Nephron (organoid): Measurements from ENCODE around the gene EEF1E1.
"Not testable (repeated sequence)": the region's sequence is repeated elsewhere in the genome, so short reads cannot be mapped to it uniquely, and the experiment has no call there.

ENCODE experiments used
- H3K27ac Mint-ChIP-seq, 3 experiments: 2 replicates each; pipeline ENCODE4 v1.8.0; 2020; ENCODE audit warnings: mixed read lengths in 3 of 3, mild to moderate bottlenecking in 2 of 3, moderate library complexity in 1 of 3
- H3K27me3 Mint-ChIP-seq: 2 replicates; pipeline ENCODE4 v1.8.0; 2021; ENCODE audit warnings: low read depth, mild to moderate bottlenecking, moderate library complexity, mixed read lengths
- H3K36me3 Mint-ChIP-seq: 2 replicates; pipeline ENCODE4 v1.8.0; 2020; ENCODE audit warnings: low read depth, mixed read lengths
- H3K4me1 Mint-ChIP-seq: 2 replicates; pipeline ENCODE4 v1.8.0; 2020; ENCODE audit warnings: mixed read lengths
- H3K4me3 Mint-ChIP-seq, 3 experiments: 2 replicates each; pipeline ENCODE4 v1.8.0; 2020; ENCODE audit warnings: mild to moderate bottlenecking in 3 of 3, mixed read lengths in 3 of 3, moderate library complexity in 2 of 3
- H3K9me3 Mint-ChIP-seq: 2 replicates; pipeline ENCODE4 v1.8.0; 2020; ENCODE audit warnings: mixed read lengths
- CTCF ChIP-seq, 3 experiments: fragments of 200-600 bp; sonication (generic); IDR thresholded peaks; one replicate each; pipeline ENCODE4 v1.5.0; 2021; ENCODE audit warnings: antibody characterized with exemption in 3 of 3; ENCODE audit not compliant: unreplicated experiment in 3 of 3

EEF1E1 gene

GRCh38 chr6:8041913-8042583, 60.3 kb downstream of the EEF1E1 start:
- no peak overlapping the region for H3K4me3 Mint-ChIP-seq
- H3K36me3 Mint-ChIP-seq, result peaks cover 89% of the 10 kb centered on the region
- TF ChIP-seq CTCF (IDR thresholded peaks at IDR 0.05; ENCODE audit: unreplicated experiment in 3 of 3), result no peak
- no peaks in the 10 kb centered on the region for H3K4me1 Mint-ChIP-seq
- peaks cover 15% of the 10 kb centered on the region for H3K9me3 Mint-ChIP-seq
- H3K27ac Mint-ChIP-seq, result no peak overlapping the region
- no peaks in the 10 kb centered on the region for H3K27me3 Mint-ChIP-seq

- H3K4me3 Mint-ChIP-seq, H3K27me3 Mint-ChIP-seq, H3K4me1 Mint-ChIP-seq, H3K27ac Mint-ChIP-seq: not testable (repeated sequence)
- Mint-ChIP-seq H3K9me3 (peaks cover 57% of the 10 kb centered on the region), H3K36me3 (peaks cover 90% of the 10 kb centered on the region)
Observed at GRCh38 chr6:8034107-8034506, 68.2 kb downstream of the EEF1E1 start.

- no peak overlapping the region for H3K4me3 Mint-ChIP-seq
- no peak overlapping the region for H3K27ac Mint-ChIP-seq
- TF ChIP-seq CTCF (IDR thresholded peaks at IDR 0.05; ENCODE audit: unreplicated experiment in 3 of 3), result no peak
- H3K36me3 Mint-ChIP-seq, result peaks cover 61% of the 10 kb centered on the region
- peaks cover 4% of the 10 kb centered on the region for H3K4me1 Mint-ChIP-seq
- H3K9me3 Mint-ChIP-seq, result peaks cover 41% of the 10 kb centered on the region
- H3K27me3 Mint-ChIP-seq, result no peaks in the 10 kb centered on the region
Observed at GRCh38 chr6:8030920-8031319, 71.4 kb downstream of the EEF1E1 start.
